Panc1 (cell line): ENCODE measurements around the gene PCGF1. TPM values are rescaled to one million over a fixed set of nuclear protein-coding genes. Genes with fewer than 3 reads are reported as not detected.

Experiments used
- ATAC-seq: fragments of 200-7000 bp; cut with Tn5 transposase; 2 replicates; pipeline ENCODE4 v1.9.1; 2020; ENCODE audit warnings: mild to moderate bottlenecking, moderate library complexity
- BruUV-seq: library from RNA; stranded (reverse); fragments of 400-500 nt; replicated peaks from 2 replicates; lab custom pipeline; 2021; lab: Mats Ljungman, UMichigan
- CTCF ChIA-PET: fragments of 300-600 bp; sonication (Branson Sonifier 250); formaldehyde crosslinking; loops from one replicate; lab custom pipeline; 2022; ENCODE audit warnings: antibody characterized with exemption; lab: Charles Lee
- POLR2A ChIA-PET: fragments of 300-600 bp; sonication (Branson Sonifier 250); formaldehyde crosslinking; loops from one replicate; lab custom pipeline; 2022; ENCODE audit warnings: antibody characterized with exemption; lab: Charles Lee
- DNase-seq: peaks from one replicate; pipeline ENCODE4 v3.0.0-alpha.2; 2010; ENCODE audit warnings: low read depth, low spot score
- H3K27ac ChIP-seq: 2 replicates; pipeline ENCODE4 v1.5.1; 2011; ENCODE audit warnings: mild to moderate bottlenecking, low read length, inconsistent platforms
- H3K27me3 ChIP-seq: fragments of 200-500 bp; sonication (Bioruptor generic); 2 replicates; pipeline ENCODE4 v1.6.0; 2014; ENCODE audit warnings: low read length, inconsistent platforms; ENCODE audit not compliant: control insufficient read depth, insufficient read depth
- H3K36me3 ChIP-seq: fragments of 200-500 bp; sonication (Bioruptor generic); 2 replicates; pipeline ENCODE4 v1.5.1; 2014; ENCODE audit warnings: inconsistent platforms, mild to moderate bottlenecking, low read length, moderate library complexity; ENCODE audit not compliant: control insufficient read depth, insufficient read depth
- H3K4me1 ChIP-seq: 2 replicates; pipeline ENCODE4 v1.5.1; 2011; ENCODE audit warnings: inconsistent platforms, mild to moderate bottlenecking, low read length, moderate library complexity; ENCODE audit not compliant: control insufficient read depth, insufficient read depth
- H3K4me3 ChIP-seq, 2 experiments: 2 replicates each; pipeline ENCODE4 v1.5.1; 2011 to 2012; ENCODE audit warnings: low read depth in 2 of 2, low read length in 2 of 2, mild to moderate bottlenecking in 2 of 2, inconsistent platforms in 1 of 2, moderate library complexity in 1 of 2
- H3K9me3 ChIP-seq: fragments of 200-500 bp; sonication (Bioruptor generic); 2 replicates; pipeline ENCODE4 v1.5.1; 2014; ENCODE audit warnings: low read depth, mild to moderate bottlenecking, inconsistent platforms, low read length, moderate library complexity; ENCODE audit not compliant: control insufficient read depth, insufficient read depth
- CTCF ChIP-seq: fragments of 450-650 bp; IDR thresholded peaks from 2 replicates; pipeline ENCODE4 v1.5.1; 2017; ENCODE audit warnings: mild to moderate bottlenecking
- POLR2AphosphoS5 ChIP-seq: IDR thresholded peaks from 2 replicates; pipeline ENCODE4 v1.6.1; 2012; ENCODE audit warnings: mild to moderate bottlenecking, low read depth, low read length, moderate library complexity
- REST ChIP-seq, 2 experiments: IDR thresholded peaks; 2 replicates each; pipeline ENCODE4 v1.6.1; 2011 to 2012; ENCODE audit warnings: low read depth in 2 of 2, control low read depth in 1 of 2, low read length in 1 of 2, mild to moderate bottlenecking in 1 of 2, moderate library complexity in 1 of 2; ENCODE audit not compliant: insufficient read depth in 1 of 2
- SIN3A ChIP-seq: IDR thresholded peaks from 2 replicates; pipeline ENCODE4 v1.6.1; 2012; ENCODE audit warnings: low read depth, mild to moderate bottlenecking, low read length, moderate library complexity, borderline replicate concordance; ENCODE audit not compliant: insufficient read depth
- TCF7L2 ChIP-seq: IDR thresholded peaks from 2 replicates; pipeline ENCODE4 v1.6.1; 2011; ENCODE audit warnings: mild to moderate bottlenecking, low read depth, low read length, inconsistent platforms
- in situ Hi-C: cut with HindIII; loops from 2 replicates; pipeline ENCODE4 v1.10.0; 2016; ENCODE audit warnings: low sequenced_read_pairs, low pct_unique_long_range_greater_than_20kb
- intact Hi-C: fragments of 100-400 bp; cut with micrococcal nuclease; formaldehyde crosslinking; loops from one replicate; pipeline ENCODE4 v1.10.0; 2022; ENCODE audit not compliant: unreplicated experiment
- total RNA-seq: library from RNA; stranded (reverse); gene quantifications from one replicate; pipeline ENCODE4 v1.2.1, GENCODE V29; 2021; ENCODE audit not compliant: unreplicated experiment

Gene PCGF1
- total RNA-seq, 1 experiment from 2014 or later: 36.8 TPM

GRCh38 chr2:74464406-74464805 lies 43.1 kb downstream of the PCGF1 start:
- ATAC-seq: 0 out of 2 replicates have a peak, but pooled peaks have one; percentile 0
- ChIA-PET POLR2A (no interaction called here), CTCF (no interaction called here)
- Histone ChIP-seq H3K9me3 (no peaks in the 10 kb centered on the region), H3K27ac (peak overlapping the region; percentile 88), H3K4me3 (peak overlapping the region; percentile 77 to 85), H3K27me3 (no peaks in the 10 kb centered on the region), H3K4me1 (peaks cover 7% of the 10 kb centered on the region), H3K36me3 (peaks cover 2% of the 10 kb centered on the region; the same call in 1 of the 2 replicates)
- TF ChIP-seq SIN3A: no peak
- TF ChIP-seq POLR2AphosphoS5: no peak
- no peak for TF ChIP-seq CTCF
- in situ Hi-C loops (no loop called here), intact Hi-C loops (no loop called here)
- BruUV-seq: no TSS peak
- DNase-seq: no peak

- peaks cover 9% of the 10 kb centered on the region for H3K4me1 ChIP-seq
- H3K27me3 ChIP-seq: no peaks in the 10 kb centered on the region
- POLR2A ChIA-PET: no interaction called here
- BruUV-seq: no TSS peak
- H3K9me3 ChIP-seq: no peaks in the 10 kb centered on the region
- CTCF ChIA-PET: no interaction called here
- H3K4me3 ChIP-seq: no peak overlapping the region
- intact Hi-C loops (no loop called here), in situ Hi-C loops (no loop called here)
- TF ChIP-seq CTCF: no peak
- no peak for DNase-seq
- no peak for ATAC-seq
- H3K27ac ChIP-seq: no peak overlapping the region
- H3K36me3 ChIP-seq: peaks cover 2% of the 10 kb centered on the region; the same call in 1 of the 2 replicates
These were observed 44.7 kb downstream of the PCGF1 start for GRCh38 chr2:74462786-74463105.

- ChIA-PET CTCF (interaction anchor here (0.5 kb wide), 1 partner anchor 254 kb away, joined by 4 read pairs; no protein-coding TSS in a partner anchor), POLR2A (no interaction called here)
- Histone ChIP-seq H3K4me3 (no peak overlapping the region), H3K36me3 (peaks cover 2% of the 10 kb centered on the region; the same call in 1 of the 2 replicates), H3K27me3 (no peaks in the 10 kb centered on the region), H3K27ac (no peak overlapping the region), H3K9me3 (no peaks in the 10 kb centered on the region), H3K4me1 (peaks cover 8% of the 10 kb centered on the region)
- DNase-seq: no peak
- in situ Hi-C loops: no loop called here
- no TSS peak for BruUV-seq
- intact Hi-C loops: no loop called here
- TF ChIP-seq TCF7L2 (no peak), CTCF (no peak), SIN3A (no peak), POLR2AphosphoS5 (no peak), REST (IDR thresholded peaks at IDR 0.05; ENCODE audit: insufficient read depth in 1 of 2, low read depth in 2 of 2, low read length in 1 of 2) (no peak)
- ATAC-seq: no peak
These were observed 45.3 kb downstream of the PCGF1 start for GRCh38 chr2:74462054-74462785.
